ENCODE measurements around the gene AUH. TPM values are rescaled to one million over a fixed set of nuclear protein-coding genes. Genes with fewer than 3 reads are reported as not detected.

AUH gene
- total and polyA plus RNA-seq, 9 of the 15 experiments (the other 6 are each of a cell fraction or from before 2014, with no cell fraction given) = 3.4 to 29.0 (median 10.1) TPM

DNA sequence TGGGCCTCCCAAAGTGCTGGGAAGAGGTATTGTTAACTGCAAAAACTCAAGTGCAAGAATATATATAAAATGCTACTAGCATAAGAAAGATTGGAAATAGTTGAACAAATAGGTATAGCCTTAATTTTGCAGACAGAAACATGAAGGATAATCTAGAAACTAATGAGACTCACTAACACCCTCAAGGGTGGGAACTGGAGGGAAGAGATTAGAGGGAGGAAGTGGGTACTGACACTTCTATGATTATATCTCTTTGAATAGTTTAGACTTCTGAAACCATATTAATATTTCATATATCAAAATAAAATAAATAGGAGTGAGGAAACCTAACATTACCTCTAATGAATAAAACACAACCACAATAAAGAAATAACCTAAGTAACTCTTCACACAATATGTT is 23.0 kb downstream of the AUH start:
- intact Hi-C loops (cut with micrococcal nuclease) (no loop called here), in situ Hi-C loops (cut with MboI) (no loop called here)
- Histone ChIP-seq H3K9ac (ENCODE audit: insufficient read depth in 1 of 2, low read depth in 2 of 2, low read length in 2 of 2) (no peak overlapping the region), H2AFZ (ENCODE audit: low read depth, low read length) (no peak overlapping the region), H3K4me2 (ENCODE audit: insufficient read depth, low read length) (no peak overlapping the region), H3K36me3 (ENCODE audit: control insufficient read depth, insufficient read depth, low read length) (peaks cover 42% of the 10 kb centered on the region; the same call in 2 of the 3 replicates), H3K4me3 (no peak overlapping the region), H3K4me1 (replicated peaks in 1 of 2; ENCODE audit: control insufficient read depth in 2 of 2, insufficient read depth in 2 of 2, low read length in 2 of 2) (no peaks in the 10 kb centered on the region), H3K27me3 (ENCODE audit: control insufficient read depth in 2 of 2, insufficient read depth in 2 of 2, low read length in 2 of 2) (no peaks in the 10 kb centered on the region), H4K20me1 (replicated peaks; ENCODE audit: control insufficient read depth, insufficient read depth, low read length) (no peaks in the 10 kb centered on the region), H3K9me3 (replicated peaks; ENCODE audit: control insufficient read depth, insufficient read depth, low read depth, low read length) (no peaks in the 10 kb centered on the region), H3K27ac (ENCODE audit: extremely low read depth, low read depth, low read length) (no peak overlapping the region), H3K9me1 (ENCODE audit: control insufficient read depth, insufficient read depth, low read length) (no peaks in the 10 kb centered on the region), H3K79me2 (ENCODE audit: control insufficient read depth, insufficient read depth, low read length) (no peaks in the 10 kb centered on the region; the same call in 2 of the 3 replicates)
- ChIA-PET CTCF (ENCODE audit: low intra/inter-chr PET ratio) (no interaction called here), POLR2A (interaction anchor here (2.3 kb wide), 1 partner anchor 8 kb away, joined by 6 read pairs; no protein-coding TSS in a partner anchor)
- no peak for DNase-seq (ENCODE audit: extremely low read depth in 1 of 4, low spot score in 3 of 4)
- no peak for FAIRE-seq
- TF ChIP-seq, protein P1, sequence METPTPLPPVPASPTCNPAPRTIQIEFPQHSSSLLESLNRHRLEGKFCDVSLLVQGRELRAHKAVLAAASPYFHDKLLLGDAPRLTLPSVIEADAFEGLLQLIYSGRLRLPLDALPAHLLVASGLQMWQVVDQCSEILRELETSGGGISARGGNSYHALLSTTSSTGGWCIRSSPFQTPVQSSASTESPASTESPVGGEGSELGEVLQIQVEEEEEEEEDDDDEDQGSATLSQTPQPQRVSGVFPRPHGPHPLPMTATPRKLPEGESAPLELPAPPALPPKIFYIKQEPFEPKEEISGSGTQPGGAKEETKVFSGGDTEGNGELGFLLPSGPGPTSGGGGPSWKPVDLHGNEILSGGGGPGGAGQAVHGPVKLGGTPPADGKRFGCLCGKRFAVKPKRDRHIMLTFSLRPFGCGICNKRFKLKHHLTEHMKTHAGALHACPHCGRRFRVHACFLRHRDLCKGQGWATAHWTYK (CRISPR knock-in tag; IDR thresholded peaks at IDR 0.05) = no peak
- TF ChIP-seq, protein P2, sequence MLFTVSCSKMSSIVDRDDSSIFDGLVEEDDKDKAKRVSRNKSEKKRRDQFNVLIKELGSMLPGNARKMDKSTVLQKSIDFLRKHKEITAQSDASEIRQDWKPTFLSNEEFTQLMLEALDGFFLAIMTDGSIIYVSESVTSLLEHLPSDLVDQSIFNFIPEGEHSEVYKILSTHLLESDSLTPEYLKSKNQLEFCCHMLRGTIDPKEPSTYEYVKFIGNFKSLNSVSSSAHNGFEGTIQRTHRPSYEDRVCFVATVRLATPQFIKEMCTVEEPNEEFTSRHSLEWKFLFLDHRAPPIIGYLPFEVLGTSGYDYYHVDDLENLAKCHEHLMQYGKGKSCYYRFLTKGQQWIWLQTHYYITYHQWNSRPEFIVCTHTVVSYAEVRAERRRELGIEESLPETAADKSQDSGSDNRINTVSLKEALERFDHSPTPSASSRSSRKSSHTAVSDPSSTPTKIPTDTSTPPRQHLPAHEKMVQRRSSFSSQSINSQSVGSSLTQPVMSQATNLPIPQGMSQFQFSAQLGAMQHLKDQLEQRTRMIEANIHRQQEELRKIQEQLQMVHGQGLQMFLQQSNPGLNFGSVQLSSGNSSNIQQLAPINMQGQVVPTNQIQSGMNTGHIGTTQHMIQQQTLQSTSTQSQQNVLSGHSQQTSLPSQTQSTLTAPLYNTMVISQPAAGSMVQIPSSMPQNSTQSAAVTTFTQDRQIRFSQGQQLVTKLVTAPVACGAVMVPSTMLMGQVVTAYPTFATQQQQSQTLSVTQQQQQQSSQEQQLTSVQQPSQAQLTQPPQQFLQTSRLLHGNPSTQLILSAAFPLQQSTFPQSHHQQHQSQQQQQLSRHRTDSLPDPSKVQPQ (CRISPR knock-in tag; IDR thresholded peaks at IDR 0.05; ENCODE audit: borderline replicate concordance) = no peak
- TF ChIP-seq, protein P3, sequence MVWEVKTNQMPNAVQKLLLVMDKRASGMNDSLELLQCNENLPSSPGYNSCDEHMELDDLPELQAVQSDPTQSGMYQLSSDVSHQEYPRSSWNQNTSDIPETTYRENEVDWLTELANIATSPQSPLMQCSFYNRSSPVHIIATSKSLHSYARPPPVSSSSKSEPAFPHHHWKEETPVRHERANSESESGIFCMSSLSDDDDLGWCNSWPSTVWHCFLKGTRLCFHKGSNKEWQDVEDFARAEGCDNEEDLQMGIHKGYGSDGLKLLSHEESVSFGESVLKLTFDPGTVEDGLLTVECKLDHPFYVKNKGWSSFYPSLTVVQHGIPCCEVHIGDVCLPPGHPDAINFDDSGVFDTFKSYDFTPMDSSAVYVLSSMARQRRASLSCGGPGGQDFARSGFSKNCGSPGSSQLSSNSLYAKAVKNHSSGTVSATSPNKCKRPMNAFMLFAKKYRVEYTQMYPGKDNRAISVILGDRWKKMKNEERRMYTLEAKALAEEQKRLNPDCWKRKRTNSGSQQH (CRISPR knock-in tag; IDR thresholded peaks at IDR 0.05) = no peak
- no peak for TF ChIP-seq ZNF445 (CRISPR knock-in tag; IDR thresholded peaks at IDR 0.05; ENCODE audit: low read depth)
- no TSS peak for BruUV-seq (replicated peaks)
- ATAC-seq = no peak

Data from K562 (cell line).